ENCODE results near the gene SLC35D1. TPM values are rescaled to one million over a fixed set of nuclear protein-coding genes. Genes with fewer than 3 reads are reported as not detected.
"Not testable (repeated sequence)": the region's sequence is repeated elsewhere in the genome, so short reads cannot be mapped to it uniquely, and the experiment has no call there.

The SLC35D1 gene
- total and polyA plus RNA-seq, 7 experiments from 2014 or later: 4.8 to 25.7 (median 10.7) TPM

DNA sequence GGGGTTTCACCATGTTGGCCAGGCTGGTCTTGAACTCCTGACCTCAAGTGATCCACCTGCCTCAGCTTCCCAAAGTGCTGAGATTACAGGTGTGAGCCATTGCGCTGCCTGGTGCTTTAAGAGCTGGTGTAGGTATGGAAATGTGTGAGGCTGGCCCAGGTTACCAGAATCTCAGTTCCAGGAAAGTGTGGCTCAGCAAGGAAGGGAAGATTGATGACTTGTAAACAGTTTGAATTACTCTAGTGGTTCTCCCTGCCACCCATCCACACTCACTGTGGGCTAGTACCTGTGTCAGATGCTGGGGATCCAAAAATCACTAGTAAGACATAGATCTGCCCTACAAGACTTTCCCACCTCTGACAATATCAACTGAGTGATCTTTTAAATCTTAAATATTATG, 34.5 kb upstream of the SLC35D1 start:
- Histone ChIP-seq H3K9me3 (ENCODE audit: control insufficient read depth in 2 of 3, low read length in 3 of 3) (no peaks in the 10 kb centered on the region), H3K4me3 (ENCODE audit: low read length) (no peak overlapping the region), H3K27me3 (ENCODE audit: control insufficient read depth in 2 of 2, insufficient read depth in 2 of 2, low read length in 2 of 2) (no peaks in the 10 kb centered on the region), H3K4me1 (ENCODE audit: control insufficient read depth in 2 of 2, insufficient read depth in 2 of 2, low read length in 2 of 2) (no peaks in the 10 kb centered on the region), H3K27ac (ENCODE audit: low read depth, low read length) (no peak overlapping the region), H3K36me3 (ENCODE audit: control insufficient read depth in 2 of 3, insufficient read depth in 3 of 3, low read length in 3 of 3) (no peaks in the 10 kb centered on the region)
- peaks cover 0 to 6% (median 0%) of the 10 kb centered on the region in 5 donors for H3K27me3 Mint-ChIP-seq
- no peak overlapping the region for H3K4me3 Mint-ChIP-seq
- ChIA-PET POLR2A (no interaction called here), CTCF (no interaction called here)
- no peak for ATAC-seq
- peaks cover 0 to 4% (median 0%) of the 10 kb centered on the region in 5 donors for H3K36me3 Mint-ChIP-seq
- H3K9me3 Mint-ChIP-seq: peaks cover 0 to 13% (median 1%) of the 10 kb centered on the region in 11 donors
- intact Hi-C loops (cut with micrococcal nuclease): no loop called here
- peaks cover 0 to 2% (median 0%) of the 10 kb centered on the region in 7 donors for H3K4me1 Mint-ChIP-seq
- DNase-seq: no peak
- no peak overlapping the region for H3K27ac Mint-ChIP-seq

DNA sequence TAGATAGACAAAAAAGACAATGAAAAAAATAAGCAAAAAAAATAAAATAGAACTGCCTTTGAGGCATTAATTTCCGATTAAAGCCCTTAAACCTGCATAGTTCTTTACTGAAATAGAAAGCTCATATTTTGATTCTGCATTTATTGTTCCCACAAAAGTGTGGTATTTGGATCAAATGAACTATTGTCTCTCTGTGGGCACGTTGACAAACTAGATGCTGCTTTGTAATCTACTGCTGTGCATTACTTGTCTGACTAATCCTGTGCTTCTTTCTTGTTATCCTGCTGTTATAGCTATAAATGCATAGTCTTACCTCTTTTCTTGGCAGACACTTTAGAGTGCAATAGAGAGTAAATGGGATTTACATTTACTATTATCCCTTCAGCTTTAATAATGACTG, 31.4 kb upstream of the SLC35D1 start:
- Histone ChIP-seq H3K27ac (ENCODE audit: low read depth, low read length) (no peak overlapping the region), H3K4me1 (ENCODE audit: control insufficient read depth in 2 of 2, insufficient read depth in 2 of 2, low read length in 2 of 2) (no peaks in the 10 kb centered on the region), H3K4me3 (ENCODE audit: low read length) (no peak overlapping the region), H3K9me3 (ENCODE audit: control insufficient read depth in 2 of 3, low read length in 3 of 3) (no peaks in the 10 kb centered on the region), H3K36me3 (ENCODE audit: control insufficient read depth in 2 of 3, insufficient read depth in 3 of 3, low read length in 3 of 3) (no peaks in the 10 kb centered on the region), H3K27me3 (ENCODE audit: control insufficient read depth in 2 of 2, insufficient read depth in 2 of 2, low read length in 2 of 2) (no peaks in the 10 kb centered on the region)
- intact Hi-C loops (cut with micrococcal nuclease): no loop called here
- H3K27me3 Mint-ChIP-seq: no peaks in the 10 kb centered on the region
- no peak overlapping the region for H3K4me3 Mint-ChIP-seq
- ATAC-seq (no peak), DNase-seq (no peak)
- peaks cover 0 to 13% (median 1%) of the 10 kb centered on the region in 11 donors for H3K9me3 Mint-ChIP-seq
- no peak overlapping the region for H3K27ac Mint-ChIP-seq
- ChIA-PET CTCF (interaction anchor here (1.1 kb wide), 1 partner anchor 104 kb away, joined by 3 read pairs; no protein-coding TSS in a partner anchor), POLR2A (no interaction called here)
- H3K4me1 Mint-ChIP-seq: peaks cover 0 to 2% (median 0%) of the 10 kb centered on the region in 7 donors
- H3K36me3 Mint-ChIP-seq: peaks cover 0 to 4% (median 0%) of the 10 kb centered on the region in 5 donors

DNA sequence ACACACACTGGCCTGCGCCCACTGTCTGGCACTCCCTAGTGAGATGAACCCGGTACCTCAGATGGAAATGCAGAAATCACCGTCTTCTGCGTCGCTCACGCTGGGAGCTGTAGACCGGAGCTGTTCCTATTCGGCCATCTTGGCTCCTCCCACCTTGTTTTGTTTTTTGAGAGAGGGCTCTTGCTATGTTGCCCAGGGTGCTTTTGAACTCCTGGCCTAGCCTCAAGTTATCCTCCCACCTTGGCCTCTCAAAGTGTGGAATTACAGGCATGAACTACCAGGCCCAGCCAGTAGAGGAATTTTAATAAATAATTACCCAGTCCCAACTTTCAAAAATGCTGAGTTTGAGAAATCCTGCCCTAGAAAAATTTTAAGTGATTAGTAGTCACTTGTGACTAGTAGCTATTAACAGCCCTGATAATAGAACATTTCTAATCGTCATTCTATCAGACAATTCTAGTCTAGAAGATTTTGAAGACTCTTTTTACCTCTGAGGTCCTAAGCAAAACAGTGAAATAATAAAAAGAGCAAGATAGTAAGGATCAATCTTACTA, 30.9 kb upstream of the SLC35D1 start:
- DNase-seq (no peak), ATAC-seq (no peak)
- H3K27ac Mint-ChIP-seq: no peak overlapping the region
- CTCF ChIA-PET: interaction anchor here (1.1 kb wide), 1 partner anchor 103 kb away, joined by 3 read pairs; no protein-coding TSS in a partner anchor
- no peak overlapping the region for H3K4me3 Mint-ChIP-seq
- Histone ChIP-seq H3K27ac (ENCODE audit: low read depth, low read length) (no peak overlapping the region), H3K27me3 (ENCODE audit: control insufficient read depth in 2 of 2, insufficient read depth in 2 of 2, low read length in 2 of 2) (no peaks in the 10 kb centered on the region), H3K36me3 (ENCODE audit: control insufficient read depth in 2 of 3, insufficient read depth in 3 of 3, low read length in 3 of 3) (no peaks in the 10 kb centered on the region), H3K4me1 (ENCODE audit: control insufficient read depth in 2 of 2, insufficient read depth in 2 of 2, low read length in 2 of 2) (no peaks in the 10 kb centered on the region), H3K9me3 (ENCODE audit: control insufficient read depth in 2 of 3, low read length in 3 of 3) (no peaks in the 10 kb centered on the region), H3K4me3 (ENCODE audit: low read length) (no peak overlapping the region)
- H3K36me3 Mint-ChIP-seq: peaks cover 0 to 4% (median 0%) of the 10 kb centered on the region in 5 donors
- intact Hi-C loops (cut with micrococcal nuclease): no loop called here
- peaks cover 0 to 2% (median 0%) of the 10 kb centered on the region in 7 donors for H3K4me1 Mint-ChIP-seq
- H3K27me3 Mint-ChIP-seq: no peaks in the 10 kb centered on the region
- H3K9me3 Mint-ChIP-seq: peaks cover 0 to 13% (median 1%) of the 10 kb centered on the region in 11 donors
- POLR2A ChIA-PET: no interaction called here

DNA sequence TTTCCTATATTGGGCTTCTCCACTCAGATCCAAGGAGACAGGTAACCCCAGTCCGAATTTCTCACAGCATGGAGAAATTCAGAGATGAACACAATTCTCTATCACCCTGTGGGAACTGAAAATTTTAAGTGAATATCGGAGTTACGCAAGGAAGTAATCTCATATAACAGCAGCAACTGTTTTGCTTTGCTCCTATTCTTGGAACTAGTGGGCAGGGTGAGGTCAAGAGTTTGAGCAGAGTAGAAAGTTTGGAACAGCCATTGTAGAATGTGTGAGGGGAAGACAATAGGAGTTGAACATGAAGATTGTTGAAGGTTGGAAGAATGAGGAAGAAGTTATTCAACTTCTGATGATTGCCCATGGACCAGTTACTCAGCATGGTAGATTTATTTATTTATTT, 24.3 kb upstream of the SLC35D1 start:
- Mint-ChIP-seq H3K4me3 (no peak overlapping the region), H3K27ac (no peak overlapping the region), H3K4me1 (no peaks in the 10 kb centered on the region), H3K9me3 (peaks cover 0 to 7% (median 0%) of the 10 kb centered on the region in 11 donors), H3K36me3 (peaks cover 0 to under 1% (median 0%) of the 10 kb centered on the region in 5 donors), H3K27me3 (peaks cover 0 to 2% (median 0%) of the 10 kb centered on the region in 5 donors)
- Histone ChIP-seq H3K27ac (ENCODE audit: low read depth, low read length) (no peak overlapping the region), H3K4me3 (ENCODE audit: low read length) (no peak overlapping the region), H3K36me3 (ENCODE audit: control insufficient read depth in 2 of 3, insufficient read depth in 3 of 3, low read length in 3 of 3) (no peaks in the 10 kb centered on the region), H3K9me3 (ENCODE audit: control insufficient read depth in 2 of 3, low read length in 3 of 3) (no peaks in the 10 kb centered on the region), H3K4me1 (ENCODE audit: control insufficient read depth in 2 of 2, insufficient read depth in 2 of 2, low read length in 2 of 2) (no peaks in the 10 kb centered on the region), H3K27me3 (ENCODE audit: control insufficient read depth in 2 of 2, insufficient read depth in 2 of 2, low read length in 2 of 2) (no peaks in the 10 kb centered on the region)
- intact Hi-C loops (cut with micrococcal nuclease): no loop called here
- ATAC-seq: no peak
- ChIA-PET POLR2A (no interaction called here), CTCF (no interaction called here)
- DNase-seq: no peak

DNA sequence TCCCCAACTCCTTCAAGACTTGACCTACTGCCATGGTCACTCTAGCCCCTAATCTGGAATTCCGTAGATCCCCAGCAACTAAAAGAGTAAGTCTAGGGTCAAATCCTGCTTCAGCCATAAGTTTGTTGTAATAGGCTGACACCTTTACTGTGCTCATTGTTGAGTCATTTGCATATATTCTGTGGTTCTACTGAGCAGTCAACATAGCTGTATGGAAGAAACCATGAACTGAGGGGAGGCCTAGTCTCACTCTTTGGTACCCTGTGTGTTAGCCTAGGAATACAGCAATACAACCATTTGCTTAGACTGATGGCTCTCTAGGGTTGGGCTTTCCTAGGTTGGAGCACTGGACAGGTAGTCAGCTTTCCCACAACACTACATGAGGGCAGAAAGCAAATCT, 23.6 kb upstream of the SLC35D1 start:
- Mint-ChIP-seq H3K4me1 (no peaks in the 10 kb centered on the region), H3K4me3 (no peak overlapping the region), H3K27ac (no peak overlapping the region), H3K9me3 (peaks cover under 1 to 14% (median 6%) of the 10 kb centered on the region in 11 donors), H3K27me3 (peaks cover 0 to 4% (median 2%) of the 10 kb centered on the region in 5 donors), H3K36me3 (peaks cover 0 to 8% (median 3%) of the 10 kb centered on the region in 5 donors)
- Histone ChIP-seq H3K36me3 (ENCODE audit: control insufficient read depth in 2 of 3, insufficient read depth in 3 of 3, low read length in 3 of 3) (no peaks in the 10 kb centered on the region), H3K27ac (ENCODE audit: low read depth, low read length) (no peak overlapping the region), H3K9me3 (ENCODE audit: control insufficient read depth in 2 of 3, low read length in 3 of 3) (no peaks in the 10 kb centered on the region), H3K27me3 (ENCODE audit: control insufficient read depth in 2 of 2, insufficient read depth in 2 of 2, low read length in 2 of 2) (no peaks in the 10 kb centered on the region), H3K4me1 (ENCODE audit: control insufficient read depth in 2 of 2, insufficient read depth in 2 of 2, low read length in 2 of 2) (no peaks in the 10 kb centered on the region), H3K4me3 (ENCODE audit: low read length) (no peak overlapping the region)
- intact Hi-C loops (cut with micrococcal nuclease): no loop called here
- ChIA-PET CTCF (no interaction called here), POLR2A (no interaction called here)
- ATAC-seq (no peak), DNase-seq (no peak)

DNA sequence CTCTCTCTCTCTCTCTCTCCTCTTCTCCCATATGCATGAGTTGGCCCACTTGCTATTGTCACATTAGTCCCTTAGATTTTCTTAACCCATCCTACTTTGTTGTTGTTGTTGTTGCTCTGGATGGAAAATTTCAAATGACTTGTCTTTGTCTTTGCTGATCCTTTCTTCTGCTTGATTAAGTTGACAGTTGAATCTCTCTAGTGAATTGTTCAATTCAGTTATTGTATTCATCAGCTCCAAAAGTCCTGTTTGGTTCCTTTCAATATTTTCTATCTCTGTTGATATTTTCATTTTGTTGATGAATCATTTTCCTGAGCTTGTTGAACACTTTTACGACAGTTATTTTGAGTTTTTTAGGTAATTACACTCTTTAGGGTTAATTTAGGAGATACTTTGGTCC, 18.8 kb upstream of the SLC35D1 start:
- ATAC-seq (no peak), DNase-seq (no peak)
- H3K27ac Mint-ChIP-seq: no peak overlapping the region
- H3K4me3 ChIP-seq (ENCODE audit: low read length): no peak overlapping the region
- ChIA-PET CTCF (interaction anchor here (0.7 to 1.2 kb wide), 2 partner anchors 22 to 216 kb away, joined by 3 to 7 read pairs; no protein-coding TSS in a partner anchor), POLR2A (no interaction called here)
- H3K9me3 ChIP-seq (ENCODE audit: control insufficient read depth in 2 of 3, low read length in 3 of 3): peaks cover 0 to 5% (median 0%) of the 10 kb centered on the region in 3 experiments
- H3K36me3 Mint-ChIP-seq: peaks cover 3 to 13% (median 7%) of the 10 kb centered on the region in 5 donors
- intact Hi-C loops (cut with micrococcal nuclease): no loop called here
- H3K27me3 Mint-ChIP-seq: peaks cover 0 to 17% (median 4%) of the 10 kb centered on the region in 5 donors
- H3K36me3 ChIP-seq (ENCODE audit: control insufficient read depth in 2 of 3, insufficient read depth in 3 of 3, low read length in 3 of 3): no peaks in the 10 kb centered on the region
- H3K27ac ChIP-seq (ENCODE audit: low read depth, low read length): no peak overlapping the region
- no peak overlapping the region for H3K4me3 Mint-ChIP-seq
- H3K4me1 ChIP-seq (ENCODE audit: control insufficient read depth in 2 of 2, insufficient read depth in 2 of 2, low read length in 2 of 2): no peaks in the 10 kb centered on the region
- no peaks in the 10 kb centered on the region for H3K27me3 ChIP-seq (ENCODE audit: control insufficient read depth in 2 of 2, insufficient read depth in 2 of 2, low read length in 2 of 2)
- peaks cover 7 to 36% (median 20%) of the 10 kb centered on the region in 11 donors for H3K9me3 Mint-ChIP-seq
- H3K4me1 Mint-ChIP-seq: peaks cover 0 to 2% (median 0%) of the 10 kb centered on the region in 7 donors

DNA sequence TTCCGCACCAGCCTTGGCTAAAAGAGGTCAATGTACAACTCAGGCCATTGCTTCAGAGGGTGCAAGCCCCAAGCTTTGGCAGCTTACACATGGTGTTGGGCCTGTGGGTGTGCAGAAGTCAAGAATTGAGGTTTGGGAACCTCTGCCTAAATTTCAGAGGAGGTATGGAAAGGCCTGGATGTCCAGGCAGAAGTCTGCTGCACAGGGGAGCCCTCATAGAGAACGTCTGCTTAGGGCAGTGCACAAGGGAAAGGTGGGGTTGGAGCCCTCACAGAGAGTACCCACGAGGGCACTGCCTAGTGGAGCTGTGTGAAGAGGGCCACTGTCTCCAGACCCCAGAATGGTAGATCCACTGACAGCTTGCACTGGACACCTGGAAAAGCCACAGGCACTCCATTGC, 13.7 kb upstream of the SLC35D1 start:
- H3K9me3 Mint-ChIP-seq: peaks cover 12 to 38% (median 21%) of the 10 kb centered on the region in 11 donors
- intact Hi-C loops (cut with micrococcal nuclease): loop anchor here in 1 of 2 donors (5.0 kb wide), 1 partner anchor 40 kb away; no protein-coding TSS in a partner anchor
- H3K27ac ChIP-seq (ENCODE audit: low read depth, low read length): not testable (repeated sequence)

More for the DNA sequence above, 13.7 kb upstream of the SLC35D1 start:
- H3K9me3 ChIP-seq (ENCODE audit: control insufficient read depth in 2 of 3, low read length in 3 of 3); H3K4me1 Mint-ChIP-seq; H3K27me3 ChIP-seq (ENCODE audit: control insufficient read depth in 2 of 2, insufficient read depth in 2 of 2, low read length in 2 of 2); H3K4me1 ChIP-seq (ENCODE audit: control insufficient read depth in 2 of 2, insufficient read depth in 2 of 2, low read length in 2 of 2); H3K4me3 Mint-ChIP-seq; POLR2A ChIA-PET; H3K27ac Mint-ChIP-seq; DNase-seq; ATAC-seq; CTCF ChIA-PET; H3K4me3 ChIP-seq (ENCODE audit: low read length); H3K36me3 ChIP-seq (ENCODE audit: control insufficient read depth in 2 of 3, insufficient read depth in 3 of 3, low read length in 3 of 3): not testable (repeated sequence)
- peaks cover 0 to 16% (median 10%) of the 10 kb centered on the region in 5 donors for H3K27me3 Mint-ChIP-seq
- H3K36me3 Mint-ChIP-seq: peaks cover 2 to 13% (median 10%) of the 10 kb centered on the region in 5 donors
